Tibial artery (tissue), 4 donors: ENCODE results near the gene IRF2BPL.

ENCODE experiments used
- DNase-seq, 2 donors: peaks; one replicate each; pipeline ENCODE4 v3.0.0-alpha.2; 2019
- H3K27ac ChIP-seq, 2 donors: fragments of 200-600 bp; sonication (generic) in 1 of 2; 1 replicate in 1 of 2; 2 replicates in 1 of 2; pipeline ENCODE4 v1.5.1; 2018 to 2019; ENCODE audit warnings: mild to moderate bottlenecking in 1 of 2
- H3K27me3 ChIP-seq, 2 donors: fragments of 200-600 bp; sonication (generic) in 1 of 2; one replicate each; pipeline versions ENCODE4 v1.5.1 to v1.6.0; 2016 to 2019
- H3K36me3 ChIP-seq, 3 donors: fragments of 200-600 bp; sonication (generic) in 2 of 3; one replicate each; pipeline ENCODE4 v1.5.1; 2016 to 2019; ENCODE audit warnings: mild to moderate bottlenecking in 2 of 3
- H3K4me1 ChIP-seq, 4 donors: fragments of 200-600 bp; sonication (generic) in 2 of 4; 1 replicate in 3 of 4; 2 replicates in 1 of 4; pipeline ENCODE4 v1.5.1; 2016 to 2019
- H3K4me3 ChIP-seq, 2 donors: fragments of 200-600 bp; sonication (generic) in 1 of 2; 1 replicate in 1 of 2; 2 replicates in 1 of 2; pipeline ENCODE4 v1.5.1; 2018 to 2019; ENCODE audit warnings: mild to moderate bottlenecking in 2 of 2
- H3K9me3 ChIP-seq, 3 donors: fragments of 200-600 bp; sonication (generic) in 1 of 3; one replicate each; pipeline ENCODE4 v1.5.1; 2016 to 2019
- CTCF ChIP-seq, 2 experiments: fragments of 200-600 bp in 1 of 2; fragments of 450-650 bp in 1 of 2; IDR thresholded peaks; one replicate each; pipeline ENCODE4 v1.5.1; 2017 to 2019; ENCODE audit warnings: antibody characterized with exemption in 2 of 2, mild to moderate bottlenecking in 1 of 2, moderate library complexity in 1 of 2
- intact Hi-C: fragments of 100-400 bp; cut with DNase I; formaldehyde crosslinking; loops from one replicate; pipeline ENCODE4 v1.15.0; 2023; ENCODE audit warnings: low total_unique reads

IRF2BPL gene

GRCh38 chr14:76995279-76996035 is 33.1 kb downstream of the IRF2BPL start:
- DNase-seq: no peak

GRCh38 chr14:76993752-76994151 is 34.8 kb downstream of the IRF2BPL start:
- intact Hi-C loops: no loop called here
- peaks cover 0 to 6% (median 0%) of the 10 kb centered on the region in 4 donors for H3K4me1 ChIP-seq
- no peak overlapping the region for H3K27ac ChIP-seq
- H3K36me3 ChIP-seq: no peaks in the 10 kb centered on the region
- H3K27me3 ChIP-seq: no peaks in the 10 kb centered on the region
- no peak overlapping the region for H3K4me3 ChIP-seq
- no peak for TF ChIP-seq CTCF (IDR thresholded peaks at IDR 0.05)
- DNase-seq: no peak
- no peaks in the 10 kb centered on the region for H3K9me3 ChIP-seq

More at GRCh38 chr14:76995279-76996035, 33.1 kb downstream of the IRF2BPL start:
- intact Hi-C loops: no loop called here
- H3K4me3 ChIP-seq: no peak overlapping the region
- H3K4me1 ChIP-seq: peaks cover 0 to 17% (median 6%) of the 10 kb centered on the region in 4 donors
- H3K27me3 ChIP-seq: no peaks in the 10 kb centered on the region
- H3K27ac ChIP-seq: no peak overlapping the region
- no peak for TF ChIP-seq CTCF (IDR thresholded peaks at IDR 0.05)
- H3K9me3 ChIP-seq: no peaks in the 10 kb centered on the region
- no peaks in the 10 kb centered on the region for H3K36me3 ChIP-seq

- no peaks in the 10 kb centered on the region for H3K36me3 ChIP-seq
- no peaks in the 10 kb centered on the region for H3K4me1 ChIP-seq
- intact Hi-C loops: no loop called here
- DNase-seq: no peak
- H3K4me3 ChIP-seq: no peak overlapping the region
- H3K9me3 ChIP-seq: no peaks in the 10 kb centered on the region
- H3K27ac ChIP-seq: no peak overlapping the region
- no peaks in the 10 kb centered on the region for H3K27me3 ChIP-seq
- TF ChIP-seq CTCF (IDR thresholded peaks at IDR 0.05): no peak
Measured at GRCh38 chr14:76990084-76990483, 38.4 kb downstream of the IRF2BPL start.

GRCh38 chr14:76987956-76988520 is 40.5 kb downstream of the IRF2BPL start:
- intact Hi-C loops: no loop called here
- no peak overlapping the region for H3K4me3 ChIP-seq
- no peak for DNase-seq
- no peak for TF ChIP-seq CTCF (IDR thresholded peaks at IDR 0.05)
- H3K27me3 ChIP-seq: no peaks in the 10 kb centered on the region
- H3K4me1 ChIP-seq: peaks cover 0 to 5% (median 0%) of the 10 kb centered on the region in 4 donors
- no peaks in the 10 kb centered on the region for H3K9me3 ChIP-seq
- no peaks in the 10 kb centered on the region for H3K36me3 ChIP-seq
- H3K27ac ChIP-seq: no peak overlapping the region

- Histone ChIP-seq H3K27ac (no peak overlapping the region), H3K4me3 (no peak overlapping the region), H3K27me3 (no peaks in the 10 kb centered on the region), H3K4me1 (peaks cover 0 to 5% (median 0%) of the 10 kb centered on the region in 4 donors), H3K9me3 (no peaks in the 10 kb centered on the region), H3K36me3 (no peaks in the 10 kb centered on the region)
- no peak for DNase-seq
- intact Hi-C loops: no loop called here
- TF ChIP-seq CTCF (IDR thresholded peaks at IDR 0.05): no peak
Measured at GRCh38 chr14:76986231-76986565, 42.3 kb downstream of the IRF2BPL start.
